H9 (cell line): ENCODE data around the gene VWA5B1. TPM values are rescaled to one million over a fixed set of nuclear protein-coding genes. Genes with fewer than 3 reads are reported as not detected.
A peak's percentile ranks its signal among the peaks of the same experiment; 100 is the strongest.

ENCODE experiments used
- DNase-seq: peaks from one replicate; pipeline ENCODE4 v3.0.0-alpha.2; 2017
- H2AFZ ChIP-seq: one replicate; pipeline ENCODE4 v1.6.1; 2013; ENCODE audit warnings: mild to moderate bottlenecking, low read length, control low read depth, moderate library complexity
- H2AK5ac ChIP-seq: 2 replicates; pipeline ENCODE4 v1.6.1; 2013; ENCODE audit warnings: low read length, control low read depth, mixed read lengths; ENCODE audit not compliant: insufficient read length
- H2BK120ac ChIP-seq: one replicate; pipeline ENCODE4 v1.6.1; 2013; ENCODE audit warnings: low read depth, mild to moderate bottlenecking, low read length, control low read depth, inconsistent platforms; ENCODE audit not compliant: poor library complexity, severe bottlenecking
- H2BK12ac ChIP-seq: 2 replicates; pipeline ENCODE4 v1.6.1; 2013; ENCODE audit warnings: low read length, control low read depth, mixed read lengths, low read depth; ENCODE audit not compliant: insufficient read length
- H2BK15ac ChIP-seq: 2 replicates; pipeline ENCODE4 v1.6.1; 2013; ENCODE audit warnings: low read depth, low read length, control low read depth
- H2BK20ac ChIP-seq: one replicate; pipeline ENCODE4 v1.6.1; 2013; ENCODE audit warnings: low read depth, mild to moderate bottlenecking, low read length, control low read depth, inconsistent platforms; ENCODE audit not compliant: poor library complexity, severe bottlenecking
- H2BK5ac ChIP-seq: 2 replicates; pipeline ENCODE4 v1.6.1; 2013; ENCODE audit warnings: low read length, control low read depth, mixed read lengths; ENCODE audit not compliant: insufficient read length
- H3K14ac ChIP-seq: 2 replicates; pipeline ENCODE4 v1.6.1; 2013; ENCODE audit warnings: low read length, control low read depth; ENCODE audit not compliant: insufficient read depth
- H3K18ac ChIP-seq: 2 replicates; pipeline ENCODE4 v1.6.1; 2013; ENCODE audit warnings: low read depth, mild to moderate bottlenecking, mixed read lengths, low read length, control low read depth; ENCODE audit not compliant: insufficient read length
- H3K23ac ChIP-seq: 2 replicates; pipeline ENCODE4 v1.6.1; 2013; ENCODE audit warnings: low read length, control low read depth, mixed read lengths, low read depth; ENCODE audit not compliant: insufficient read length
- H3K23me2 ChIP-seq: 2 replicates; pipeline ENCODE4 v1.6.1; 2013; ENCODE audit warnings: low read depth, mild to moderate bottlenecking, mixed read lengths, low read length, control low read depth; ENCODE audit not compliant: insufficient read length, poor library complexity, severe bottlenecking
- H3K27ac ChIP-seq: 2 replicates; pipeline ENCODE4 v1.5.1; 2013; ENCODE audit warnings: low read length, control low read depth, mixed read lengths, low read depth; ENCODE audit not compliant: insufficient read length
- H3K27me3 ChIP-seq: 2 replicates; pipeline ENCODE4 v1.6.1; 2013; ENCODE audit warnings: low read length, control low read depth, inconsistent platforms; ENCODE audit not compliant: insufficient read depth
- H3K4ac ChIP-seq: 2 replicates; pipeline ENCODE4 v1.6.1; 2013; ENCODE audit warnings: low read depth, mild to moderate bottlenecking, control low read depth, inconsistent platforms, low read length, moderate library complexity
- H3K4me1 ChIP-seq: 2 replicates; pipeline ENCODE4 v1.6.1; 2013; ENCODE audit warnings: low read length, control low read depth, inconsistent platforms; ENCODE audit not compliant: insufficient read depth
- H3K4me2 ChIP-seq: 2 replicates; pipeline ENCODE4 v1.6.1; 2013; ENCODE audit warnings: low read length, control low read depth, mixed read lengths; ENCODE audit not compliant: insufficient read length, insufficient read depth
- H3K56ac ChIP-seq: 2 replicates; pipeline ENCODE4 v1.6.1; 2013; ENCODE audit warnings: low read depth, mild to moderate bottlenecking, mixed read lengths, low read length, control low read depth; ENCODE audit not compliant: insufficient read length
- H3K79me1 ChIP-seq: 2 replicates; pipeline ENCODE4 v1.6.1; 2013; ENCODE audit warnings: low read depth, mild to moderate bottlenecking, moderate library complexity, low read length, control low read depth, inconsistent platforms; ENCODE audit not compliant: insufficient read depth, poor library complexity, severe bottlenecking
- H3K79me2 ChIP-seq: 2 replicates; pipeline ENCODE4 v1.6.1; 2013; ENCODE audit warnings: low read length, control low read depth, inconsistent platforms; ENCODE audit not compliant: insufficient read depth
- H3K9ac ChIP-seq: 2 replicates; pipeline ENCODE4 v1.6.1; 2013; ENCODE audit warnings: low read length, control low read depth, mixed read lengths; ENCODE audit not compliant: insufficient read length; ENCODE audit errors: extremely low read depth
- H3K9me3 ChIP-seq: one replicate; pipeline ENCODE4 v1.6.1; 2013; ENCODE audit warnings: low read depth, low read length, inconsistent platforms; ENCODE audit not compliant: control insufficient read depth
- H3T11ph ChIP-seq: one replicate; pipeline ENCODE4 v1.6.1; 2013; ENCODE audit warnings: mild to moderate bottlenecking, low read length, control low read depth, inconsistent platforms
- H4K20me1 ChIP-seq: one replicate; pipeline ENCODE4 v1.6.1; 2013; ENCODE audit not compliant: control insufficient read depth, insufficient read length, insufficient read depth
- H4K5ac ChIP-seq: 2 replicates; pipeline ENCODE4 v1.6.1; 2013; ENCODE audit warnings: low read depth, mild to moderate bottlenecking, mixed read lengths, low read length, control low read depth; ENCODE audit not compliant: insufficient read length
- H4K8ac ChIP-seq: replicated peaks from 2 replicates; pipeline ENCODE4 v1.6.1; 2013; ENCODE audit warnings: low read length, control low read depth, mixed read lengths, low read depth; ENCODE audit not compliant: insufficient read length
- H4K91ac ChIP-seq: 2 replicates; pipeline ENCODE4 v1.6.1; 2013; ENCODE audit warnings: low read depth, mild to moderate bottlenecking, moderate library complexity, mixed read lengths, low read length, control low read depth; ENCODE audit not compliant: insufficient read length
- H3K27ac Mint-ChIP-seq, 3 experiments: 2 replicates in 2 of 3; 3 replicates in 1 of 3; pipeline ENCODE4 v1.8.0; 2020 to 2021; ENCODE audit warnings: mixed read lengths in 3 of 3, mild to moderate bottlenecking in 1 of 3, moderate library complexity in 1 of 3
- H3K27me3 Mint-ChIP-seq: 2 replicates; pipeline ENCODE4 v1.8.0; 2021; ENCODE audit warnings: low read depth, mild to moderate bottlenecking, moderate library complexity, mixed read lengths
- H3K36me3 Mint-ChIP-seq, 3 experiments: 2 replicates in 2 of 3; 3 replicates in 1 of 3; pipeline ENCODE4 v1.8.0; 2020 to 2021; ENCODE audit warnings: low read depth in 3 of 3, mixed read lengths in 3 of 3; ENCODE audit not compliant: insufficient read depth in 1 of 3
- H3K4me1 Mint-ChIP-seq, 2 experiments: 2 replicates each; pipeline ENCODE4 v1.8.0; 2020; ENCODE audit warnings: mixed read lengths in 2 of 2
- H3K4me3 Mint-ChIP-seq, 2 experiments: 2 replicates in 1 of 2; 3 replicates in 1 of 2; pipeline ENCODE4 v1.8.0; 2020 to 2021; ENCODE audit warnings: mild to moderate bottlenecking in 2 of 2, mixed read lengths in 2 of 2, moderate library complexity in 1 of 2
- H3K9me3 Mint-ChIP-seq, 2 experiments: 2 replicates in 1 of 2; 3 replicates in 1 of 2; pipeline ENCODE4 v1.8.0; 2020; ENCODE audit warnings: mild to moderate bottlenecking in 2 of 2, mixed read lengths in 2 of 2, moderate library complexity in 1 of 2
- WGBS: extraction: QIAGEN DNeasy Blood & Tissue Kit; methylation state at CpG from one replicate; pipeline ENCODE4 v1.1.7; 2013; ENCODE audit warnings: missing lambda C conversion rate, low lambda C conversion rate, mixed read lengths; ENCODE audit not compliant: insufficient read length; ENCODE audit errors: extremely low coverage; 5-methylcytosine and 5-hydroxymethylcytosine counted together
- total RNA-seq: library from RNA; stranded (reverse); gene quantifications from 2 replicates; pipeline ENCODE4 v1.2.1, GENCODE V29; 2021
- TF ChIP-seq, protein P1 (sequence below): fragments of 200-600 bp; sonication (generic); conservative IDR thresholded peaks from 3 replicates; pipeline ENCODE4 v1.8.0; 2021; ENCODE audit warnings: antibody characterized with exemption, mild to moderate bottlenecking

VWA5B1 gene
- total RNA-seq, 1 experiment from 2014 or later = not detected

DNA sequence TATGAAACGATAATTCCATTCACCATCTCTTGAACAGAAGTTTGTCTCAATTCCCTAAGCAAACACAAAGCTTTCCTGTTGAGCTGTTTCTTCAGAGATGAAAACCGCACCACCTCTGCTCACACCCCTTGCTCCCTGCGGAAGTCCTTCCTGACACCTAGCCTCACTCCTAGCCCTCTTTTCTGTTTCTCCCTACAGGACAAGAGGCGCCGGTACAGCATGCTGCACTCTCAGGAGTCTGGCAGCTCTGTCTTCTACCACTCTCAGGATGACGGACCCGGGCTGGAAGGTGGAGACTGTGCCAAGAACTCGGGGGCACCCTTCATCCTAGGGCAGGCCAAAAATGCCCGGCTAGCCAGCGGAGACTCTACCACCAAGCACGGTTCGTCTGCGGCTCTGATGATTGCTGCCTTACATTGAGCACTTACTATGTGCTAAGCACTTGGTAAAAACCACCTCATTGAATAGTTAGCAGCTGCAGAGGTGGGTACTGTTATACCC, 45.5 kb downstream of the VWA5B1 start:
- H2BK20ac ChIP-seq = no peak overlapping the region
- no peak overlapping the region for H4K8ac ChIP-seq
- H3K27ac Mint-ChIP-seq = no peak overlapping the region
- no peaks in the 10 kb centered on the region for H3K23me2 ChIP-seq
- H2BK120ac ChIP-seq = no peak overlapping the region
- H4K5ac ChIP-seq = no peak overlapping the region
- H3K4me1 ChIP-seq = no peaks in the 10 kb centered on the region
- no peak overlapping the region for H3K27ac ChIP-seq
- H3K4me3 Mint-ChIP-seq = no peak overlapping the region
- H3K27me3 Mint-ChIP-seq = peaks cover 34% of the 10 kb centered on the region
- TF ChIP-seq, protein P1, sequence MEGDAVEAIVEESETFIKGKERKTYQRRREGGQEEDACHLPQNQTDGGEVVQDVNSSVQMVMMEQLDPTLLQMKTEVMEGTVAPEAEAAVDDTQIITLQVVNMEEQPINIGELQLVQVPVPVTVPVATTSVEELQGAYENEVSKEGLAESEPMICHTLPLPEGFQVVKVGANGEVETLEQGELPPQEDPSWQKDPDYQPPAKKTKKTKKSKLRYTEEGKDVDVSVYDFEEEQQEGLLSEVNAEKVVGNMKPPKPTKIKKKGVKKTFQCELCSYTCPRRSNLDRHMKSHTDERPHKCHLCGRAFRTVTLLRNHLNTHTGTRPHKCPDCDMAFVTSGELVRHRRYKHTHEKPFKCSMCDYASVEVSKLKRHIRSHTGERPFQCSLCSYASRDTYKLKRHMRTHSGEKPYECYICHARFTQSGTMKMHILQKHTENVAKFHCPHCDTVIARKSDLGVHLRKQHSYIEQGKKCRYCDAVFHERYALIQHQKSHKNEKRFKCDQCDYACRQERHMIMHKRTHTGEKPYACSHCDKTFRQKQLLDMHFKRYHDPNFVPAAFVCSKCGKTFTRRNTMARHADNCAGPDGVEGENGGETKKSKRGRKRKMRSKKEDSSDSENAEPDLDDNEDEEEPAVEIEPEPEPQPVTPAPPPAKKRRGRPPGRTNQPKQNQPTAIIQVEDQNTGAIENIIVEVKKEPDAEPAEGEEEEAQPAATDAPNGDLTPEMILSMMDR = peak; percentile 31; the same call in 1 of the 3 replicates
- no peak overlapping the region for H2BK5ac ChIP-seq
- H3K27me3 ChIP-seq = no peaks in the 10 kb centered on the region
- H3K4ac ChIP-seq = no peak overlapping the region
- H3K79me2 ChIP-seq = no peaks in the 10 kb centered on the region
- no peak overlapping the region for H3K14ac ChIP-seq
- no peaks in the 10 kb centered on the region for H3K79me1 ChIP-seq
- H3K18ac ChIP-seq = no peak overlapping the region
- H3K56ac ChIP-seq = no peak overlapping the region
- H2AFZ ChIP-seq = no peak overlapping the region
- H2BK12ac ChIP-seq = no peak overlapping the region
- no peak overlapping the region for H3K9ac ChIP-seq
- no peaks in the 10 kb centered on the region for H4K20me1 ChIP-seq
- no peak overlapping the region for H3K23ac ChIP-seq
- no peaks in the 10 kb centered on the region for H3K36me3 Mint-ChIP-seq
- no CpG with 5 or more reads among the region's 13 CpGs for WGBS
- H3K9me3 ChIP-seq = no peaks in the 10 kb centered on the region
- no peak overlapping the region for H2BK15ac ChIP-seq
- H2AK5ac ChIP-seq = no peak overlapping the region
- peaks cover 8 to 24% of the 10 kb centered on the region in 2 experiments for H3K4me1 Mint-ChIP-seq
- no peak for DNase-seq
- no peak overlapping the region for H4K91ac ChIP-seq
- no peaks in the 10 kb centered on the region; a peak in 1 of 5 replicates for H3K9me3 Mint-ChIP-seq
- H3T11ph ChIP-seq = no peak overlapping the region
- H3K4me2 ChIP-seq = no peak overlapping the region
